ENCODE measurements around the gene NEK2.
"Not testable (repeated sequence)": the region's sequence is repeated elsewhere in the genome, so short reads cannot be mapped to it uniquely, and the experiment has no call there.

The NEK2 gene

DNA sequence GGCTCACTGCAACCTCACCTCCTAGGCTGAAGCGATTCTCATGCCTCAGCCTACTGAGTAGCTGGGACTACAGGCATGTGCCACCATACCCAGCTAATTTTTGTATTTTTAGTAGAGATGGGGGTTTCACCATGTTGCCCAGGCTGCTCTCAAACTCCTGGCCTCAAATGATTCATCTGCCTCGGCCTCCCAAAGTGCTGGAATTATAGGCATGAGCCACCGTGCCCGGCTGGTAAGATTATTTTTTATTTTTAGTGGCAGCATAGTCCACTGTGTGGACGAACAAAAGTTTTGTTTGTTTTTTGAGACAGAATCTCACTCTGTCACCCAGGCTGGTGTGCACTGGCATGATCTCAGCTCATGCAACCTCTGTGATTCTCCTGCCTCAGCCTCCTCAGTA lies 29.8 kb downstream of the NEK2 start:
- H3K27me3 ChIP-seq (ENCODE audit: control insufficient read depth, insufficient read depth, low read length); H3K4me3 ChIP-seq (ENCODE audit: low read length): not testable (repeated sequence)
- peaks cover 35% of the 10 kb centered on the region for H3K4me1 ChIP-seq (ENCODE audit: control insufficient read depth, insufficient read depth, low read length)

DNA sequence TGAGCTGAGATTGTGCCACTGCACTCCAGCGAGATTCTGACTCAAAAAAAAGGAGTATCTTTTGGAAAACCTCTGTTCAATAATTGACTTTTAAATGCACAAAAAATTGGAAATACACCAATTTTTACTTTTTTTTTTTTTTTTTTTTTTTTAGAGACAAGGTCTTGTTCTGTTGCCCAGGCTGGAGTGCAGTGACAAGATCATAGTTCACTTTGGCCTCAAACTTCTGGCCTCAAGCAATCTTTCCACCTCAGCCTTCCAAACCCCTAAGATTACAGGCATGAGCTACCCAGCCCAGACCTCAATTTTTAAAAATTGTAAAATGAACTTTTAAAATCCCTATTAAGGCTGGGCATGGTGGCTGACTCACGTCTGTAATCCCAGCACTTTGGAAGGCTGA lies 30.8 kb downstream of the NEK2 start:
- H3K4me1 ChIP-seq (ENCODE audit: control insufficient read depth, insufficient read depth, low read length) = peaks cover 42% of the 10 kb centered on the region
- H3K27me3 ChIP-seq (ENCODE audit: control insufficient read depth, insufficient read depth, low read length) = no peaks in the 10 kb centered on the region
- H3K9ac ChIP-seq (ENCODE audit: low read length) = no peak overlapping the region
- no peak overlapping the region for H3K4me3 ChIP-seq (ENCODE audit: low read length)
- no peaks in the 10 kb centered on the region for H3K9me3 ChIP-seq (ENCODE audit: control insufficient read depth, low read length)
- no peaks in the 10 kb centered on the region for H3K36me3 ChIP-seq (ENCODE audit: control insufficient read depth, insufficient read depth, low read length)

More for the DNA sequence above, 29.8 kb downstream of the NEK2 start:
- H3K9ac ChIP-seq (ENCODE audit: low read length); H3K9me3 ChIP-seq (ENCODE audit: control insufficient read depth, low read length); H3K36me3 ChIP-seq (ENCODE audit: control insufficient read depth, insufficient read depth, low read length): not testable (repeated sequence)

DNA sequence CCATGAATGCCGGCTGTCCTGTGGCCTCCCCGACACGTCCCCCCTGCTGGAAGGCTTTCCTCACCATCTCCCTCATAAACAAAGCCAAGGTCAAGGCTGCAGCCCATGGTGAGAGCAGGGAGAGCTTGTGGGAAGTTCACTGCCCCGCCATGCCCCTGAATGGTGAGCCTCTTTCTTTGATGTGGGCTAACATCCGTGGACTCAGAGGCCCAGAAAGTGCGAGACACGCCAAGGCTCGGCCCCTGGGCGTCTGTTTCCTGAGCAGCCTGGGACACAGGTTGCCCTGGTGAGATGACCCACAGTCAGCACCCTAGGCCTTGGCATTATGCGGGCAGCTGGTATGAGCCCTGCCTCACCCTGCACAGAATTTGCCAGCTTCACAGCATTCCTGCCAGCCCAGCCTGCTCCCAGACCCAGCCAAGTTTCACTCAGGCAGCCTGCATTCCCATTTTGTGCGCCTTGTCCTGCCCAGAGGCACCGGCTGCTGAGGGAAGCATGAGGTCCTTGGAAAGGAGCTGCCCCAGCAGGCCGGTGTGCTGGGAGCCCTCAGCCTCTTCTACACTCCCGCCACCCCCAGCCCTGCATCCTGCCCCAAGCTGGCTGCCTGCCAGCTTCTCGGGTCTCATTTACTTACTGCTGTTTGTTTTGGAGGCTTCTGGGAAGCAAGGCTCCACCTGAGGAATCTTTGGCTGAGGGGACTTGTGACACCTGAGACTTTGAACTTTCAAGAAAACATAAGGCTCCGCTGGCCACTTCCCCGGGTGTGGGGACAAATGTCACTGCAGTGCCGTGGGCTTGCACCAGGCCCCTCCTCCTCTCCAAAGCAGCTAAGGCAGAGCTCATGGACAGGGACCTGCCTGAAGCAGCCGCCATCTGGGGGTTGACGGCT lies 31.9 kb downstream of the NEK2 start:
- Histone ChIP-seq H3K4me3 (ENCODE audit: low read length) (no peak overlapping the region), H3K36me3 (ENCODE audit: control insufficient read depth, insufficient read depth, low read length) (no peaks in the 10 kb centered on the region), H3K9ac (ENCODE audit: low read length) (no peak overlapping the region), H3K9me3 (ENCODE audit: control insufficient read depth, low read length) (no peaks in the 10 kb centered on the region), H3K4me1 (ENCODE audit: control insufficient read depth, insufficient read depth, low read length) (peaks cover 34% of the 10 kb centered on the region), H3K27me3 (ENCODE audit: control insufficient read depth, insufficient read depth, low read length) (no peaks in the 10 kb centered on the region)

DNA sequence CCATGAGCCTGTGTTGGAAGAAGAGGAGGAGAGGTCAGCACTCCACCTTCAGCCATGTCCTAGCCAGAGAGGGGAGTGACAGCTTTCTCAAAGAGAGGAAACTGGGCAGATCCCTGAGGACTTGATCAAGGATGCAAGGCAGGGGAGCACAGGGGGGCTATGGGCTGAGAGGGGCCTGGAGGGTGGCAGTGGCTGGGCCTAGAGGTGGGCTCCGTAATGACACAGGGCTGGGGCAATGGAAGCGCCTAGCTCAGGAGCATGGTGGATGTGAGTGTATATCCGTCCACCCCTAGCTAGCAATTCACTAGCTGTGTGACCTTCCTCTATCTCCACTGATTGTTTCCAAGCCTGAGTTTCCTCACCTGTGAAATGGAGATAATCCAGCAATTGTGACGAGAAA lies 32.6 kb downstream of the NEK2 start:
- H3K4me1 ChIP-seq (ENCODE audit: control insufficient read depth, insufficient read depth, low read length) = peaks cover 27% of the 10 kb centered on the region
- H3K36me3 ChIP-seq (ENCODE audit: control insufficient read depth, insufficient read depth, low read length) = no peaks in the 10 kb centered on the region
- no peaks in the 10 kb centered on the region for H3K9me3 ChIP-seq (ENCODE audit: control insufficient read depth, low read length)
- no peak overlapping the region for H3K9ac ChIP-seq (ENCODE audit: low read length)
- H3K4me3 ChIP-seq (ENCODE audit: low read length) = no peak overlapping the region
- H3K27me3 ChIP-seq (ENCODE audit: control insufficient read depth, insufficient read depth, low read length) = no peaks in the 10 kb centered on the region

DNA sequence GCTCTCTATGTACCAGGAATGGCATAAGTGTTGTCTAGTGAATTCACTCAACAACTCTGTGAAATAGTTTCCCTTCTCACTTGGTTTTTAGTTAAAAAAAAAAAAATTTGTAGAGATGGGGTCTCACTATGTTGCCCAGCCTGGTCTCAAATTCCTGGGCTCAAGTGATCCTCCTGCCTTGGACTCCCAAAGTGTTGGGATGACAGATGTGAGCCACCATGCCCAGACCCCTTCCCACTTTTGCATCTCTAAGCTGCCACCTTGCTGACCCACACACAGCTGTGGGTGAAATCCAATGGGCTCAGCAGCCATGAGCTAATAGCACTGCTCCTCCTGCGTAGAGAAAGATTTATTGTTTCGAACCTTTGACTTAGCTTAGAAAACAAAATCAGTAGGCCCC lies 33.5 kb downstream of the NEK2 start:
- Histone ChIP-seq H3K4me3 (ENCODE audit: low read length) (no peak overlapping the region), H3K9me3 (ENCODE audit: control insufficient read depth, low read length) (no peaks in the 10 kb centered on the region), H3K27me3 (ENCODE audit: control insufficient read depth, insufficient read depth, low read length) (no peaks in the 10 kb centered on the region), H3K36me3 (ENCODE audit: control insufficient read depth, insufficient read depth, low read length) (no peaks in the 10 kb centered on the region), H3K4me1 (ENCODE audit: control insufficient read depth, insufficient read depth, low read length) (peaks cover 23% of the 10 kb centered on the region), H3K9ac (ENCODE audit: low read length) (no peak overlapping the region)

DNA sequence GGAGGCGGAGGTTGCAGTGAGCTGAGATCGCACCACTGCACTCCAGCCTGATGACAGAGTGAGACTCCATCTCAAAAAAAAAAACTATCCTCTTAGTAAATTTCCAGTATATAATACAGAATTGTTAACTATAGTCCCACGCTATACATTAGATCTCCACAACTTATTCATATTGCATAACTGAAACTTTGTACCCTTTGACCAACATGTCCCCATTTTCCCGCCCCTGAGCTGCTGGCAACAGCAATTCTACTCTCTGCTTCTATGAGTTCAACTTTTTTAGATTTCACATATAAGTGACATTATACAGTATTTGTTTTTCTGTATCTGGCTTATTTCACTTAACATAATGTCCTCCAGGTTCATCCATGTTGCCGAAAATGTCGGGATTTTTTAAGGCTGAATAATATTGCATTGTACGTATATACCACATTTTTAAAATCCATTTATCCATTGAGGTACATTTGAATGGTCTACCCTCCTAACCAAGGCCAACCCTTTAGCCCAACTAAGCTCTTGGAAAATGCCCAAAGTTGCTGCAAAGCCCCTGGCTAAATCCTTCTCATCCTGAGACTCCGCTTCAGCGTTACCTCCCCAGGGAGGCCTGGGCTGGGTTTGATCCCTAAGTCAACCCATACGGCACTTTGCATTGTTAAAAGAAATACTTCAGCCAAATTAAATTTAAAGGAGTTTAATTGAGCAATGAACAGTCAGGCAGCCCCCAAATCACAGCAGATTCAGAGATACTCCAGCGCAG lies 34.2 kb downstream of the NEK2 start:
- Histone ChIP-seq H3K9ac (ENCODE audit: low read length) (no peak overlapping the region), H3K27me3 (ENCODE audit: control insufficient read depth, insufficient read depth, low read length) (no peaks in the 10 kb centered on the region), H3K36me3 (ENCODE audit: control insufficient read depth, insufficient read depth, low read length) (no peaks in the 10 kb centered on the region), H3K4me3 (ENCODE audit: low read length) (no peak overlapping the region), H3K4me1 (ENCODE audit: control insufficient read depth, insufficient read depth, low read length) (peaks cover 23% of the 10 kb centered on the region), H3K9me3 (ENCODE audit: control insufficient read depth, low read length) (no peaks in the 10 kb centered on the region)

DNA sequence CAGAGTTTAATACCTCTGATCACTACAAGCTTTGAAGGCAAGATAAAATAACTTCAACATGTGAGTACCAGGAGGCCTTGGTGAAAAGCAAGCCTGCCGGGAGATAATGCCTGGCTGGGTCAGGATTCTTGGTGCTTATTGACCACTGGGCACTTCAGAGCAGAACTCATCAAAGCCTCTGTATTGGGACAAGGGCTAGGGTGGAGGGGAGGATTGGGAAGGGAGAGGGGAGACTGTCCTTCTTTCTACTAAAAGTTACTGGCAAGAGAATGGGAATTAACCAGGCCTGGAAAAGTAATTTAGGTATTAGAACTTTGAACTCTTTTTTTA lies 35.2 kb downstream of the NEK2 start:
- Histone ChIP-seq H3K36me3 (ENCODE audit: control insufficient read depth, insufficient read depth, low read length) (no peaks in the 10 kb centered on the region), H3K27me3 (ENCODE audit: control insufficient read depth, insufficient read depth, low read length) (no peaks in the 10 kb centered on the region), H3K9ac (ENCODE audit: low read length) (no peak overlapping the region), H3K4me3 (ENCODE audit: low read length) (no peak overlapping the region), H3K4me1 (ENCODE audit: control insufficient read depth, insufficient read depth, low read length) (peaks cover 23% of the 10 kb centered on the region), H3K9me3 (ENCODE audit: control insufficient read depth, low read length) (no peaks in the 10 kb centered on the region)

DNA sequence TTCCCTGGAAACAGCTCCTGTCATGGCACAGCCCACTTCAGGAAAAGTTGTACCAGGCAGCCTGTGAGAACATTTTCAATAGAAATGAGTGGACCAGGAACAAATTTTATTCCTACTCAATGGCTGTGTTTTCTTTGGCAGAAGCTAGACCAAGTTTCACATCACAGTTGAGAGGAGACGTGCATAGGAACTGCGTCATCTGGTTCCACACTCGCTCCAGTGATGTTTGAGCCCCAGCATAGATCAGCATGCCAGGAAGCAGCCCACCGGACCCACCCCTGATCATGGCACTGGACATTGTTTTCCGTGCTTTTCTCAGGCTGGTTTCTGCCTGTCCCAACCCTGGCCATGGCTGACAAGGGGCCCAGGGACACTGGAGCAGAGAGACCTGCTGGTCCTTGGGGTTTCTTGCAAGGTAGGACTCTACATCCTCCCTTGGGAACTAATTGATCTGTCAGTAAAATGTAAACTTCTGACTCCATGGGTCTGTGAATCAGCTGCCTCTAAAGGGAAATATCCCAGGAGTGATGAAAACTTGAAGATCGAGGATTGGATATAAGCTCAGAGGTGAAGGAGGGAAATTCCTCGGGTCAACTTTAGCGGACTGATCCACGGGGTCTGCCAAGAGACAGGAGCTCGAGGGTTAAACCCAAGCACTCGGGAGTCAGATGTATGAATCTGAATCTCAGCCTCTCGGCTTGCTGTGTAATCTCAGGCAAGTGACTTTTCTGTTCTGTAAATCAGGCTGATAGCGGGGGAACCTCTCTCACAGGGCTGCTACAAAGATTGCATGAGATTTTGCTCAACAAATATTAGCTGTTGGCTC lies 35.7 kb downstream of the NEK2 start:
- no peaks in the 10 kb centered on the region for H3K9me3 ChIP-seq (ENCODE audit: control insufficient read depth, low read length)

DNA sequence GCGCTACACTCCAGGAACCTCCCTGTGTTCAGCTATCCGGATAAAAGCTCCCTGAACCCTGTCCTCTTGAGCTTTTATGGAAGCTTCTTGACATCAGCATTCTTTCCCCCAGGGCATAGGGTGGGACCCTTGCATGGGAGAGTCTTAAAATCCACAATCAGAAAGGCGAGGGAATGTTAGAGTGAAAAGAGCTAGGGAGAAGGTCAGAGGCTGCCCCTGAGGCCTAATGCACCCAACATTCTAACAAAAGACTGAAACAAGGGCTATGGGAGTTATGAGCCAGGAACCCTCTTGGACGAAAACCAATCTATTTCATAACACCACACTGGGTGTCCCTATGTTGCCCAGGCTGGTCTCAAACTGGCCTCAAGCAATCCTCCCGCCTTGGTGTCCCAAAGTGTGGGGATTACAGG lies 36.7 kb downstream of the NEK2 start:
- H3K4me3 ChIP-seq (ENCODE audit: low read length) = no peak overlapping the region

More for the DNA sequence above, 35.7 kb downstream of the NEK2 start:
- peaks cover 23% of the 10 kb centered on the region for H3K4me1 ChIP-seq (ENCODE audit: control insufficient read depth, insufficient read depth, low read length)
- H3K36me3 ChIP-seq (ENCODE audit: control insufficient read depth, insufficient read depth, low read length) = no peaks in the 10 kb centered on the region
- H3K4me3 ChIP-seq (ENCODE audit: low read length) = no peak overlapping the region
- no peaks in the 10 kb centered on the region for H3K27me3 ChIP-seq (ENCODE audit: control insufficient read depth, insufficient read depth, low read length)
- H3K9ac ChIP-seq (ENCODE audit: low read length) = no peak overlapping the region

DNA sequence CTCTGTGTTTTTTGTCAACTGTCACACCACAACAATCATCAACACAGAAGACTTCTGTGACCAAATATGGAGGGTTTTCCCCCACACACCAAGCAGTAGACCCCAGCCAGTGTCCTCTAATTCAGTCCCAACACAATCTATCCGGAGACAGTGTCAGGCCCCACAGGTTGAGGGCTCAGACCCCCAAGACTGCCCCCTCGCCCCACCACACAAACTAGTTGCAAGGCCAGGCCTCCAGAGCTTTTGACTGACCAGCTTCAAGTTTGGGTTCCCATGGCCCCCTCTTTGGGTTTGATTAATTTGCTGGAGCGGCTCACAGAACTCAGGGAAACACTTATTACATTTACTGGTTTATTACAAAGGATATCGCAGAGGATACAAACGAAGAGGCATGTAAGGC lies 37.2 kb downstream of the NEK2 start:
- Histone ChIP-seq H3K9me3 (ENCODE audit: control insufficient read depth, low read length) (no peaks in the 10 kb centered on the region), H3K9ac (ENCODE audit: low read length) (no peak overlapping the region), H3K27me3 (ENCODE audit: control insufficient read depth, insufficient read depth, low read length) (no peaks in the 10 kb centered on the region), H3K4me1 (ENCODE audit: control insufficient read depth, insufficient read depth, low read length) (peaks cover 16% of the 10 kb centered on the region), H3K4me3 (ENCODE audit: low read length) (no peak overlapping the region), H3K36me3 (ENCODE audit: control insufficient read depth, insufficient read depth, low read length) (no peaks in the 10 kb centered on the region)

More for the DNA sequence above, 36.7 kb downstream of the NEK2 start:
- Histone ChIP-seq H3K9me3 (ENCODE audit: control insufficient read depth, low read length) (no peaks in the 10 kb centered on the region), H3K27me3 (ENCODE audit: control insufficient read depth, insufficient read depth, low read length) (no peaks in the 10 kb centered on the region), H3K9ac (ENCODE audit: low read length) (no peak overlapping the region), H3K4me1 (ENCODE audit: control insufficient read depth, insufficient read depth, low read length) (peaks cover 19% of the 10 kb centered on the region), H3K36me3 (ENCODE audit: control insufficient read depth, insufficient read depth, low read length) (no peaks in the 10 kb centered on the region)

DNA sequence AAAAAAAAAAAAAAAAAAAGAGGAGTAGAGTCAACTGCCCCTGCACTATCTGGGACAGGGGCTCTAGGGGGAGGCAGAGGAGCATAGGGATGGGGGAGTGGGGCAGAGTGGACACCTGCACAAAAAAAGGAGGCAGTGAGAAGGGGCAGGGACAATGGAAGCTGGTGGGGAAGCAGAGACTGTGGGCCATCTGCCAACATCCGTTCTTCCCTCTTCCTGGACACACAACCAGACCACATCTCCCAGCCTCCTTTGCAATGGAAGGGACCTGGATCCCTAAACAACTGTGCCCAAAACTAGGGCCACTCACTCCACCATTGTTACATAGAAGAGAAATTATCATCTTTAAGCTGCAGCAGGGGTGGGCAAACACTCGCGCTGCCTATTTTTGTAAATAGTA lies 38.4 kb downstream of the NEK2 start:
- no peaks in the 10 kb centered on the region for H3K36me3 ChIP-seq (ENCODE audit: control insufficient read depth, insufficient read depth, low read length)
- peaks cover 16% of the 10 kb centered on the region for H3K4me1 ChIP-seq (ENCODE audit: control insufficient read depth, insufficient read depth, low read length)
- no peak overlapping the region for H3K4me3 ChIP-seq (ENCODE audit: low read length)
- no peak overlapping the region for H3K9ac ChIP-seq (ENCODE audit: low read length)
- H3K9me3 ChIP-seq (ENCODE audit: control insufficient read depth, low read length) = no peaks in the 10 kb centered on the region
- no peaks in the 10 kb centered on the region for H3K27me3 ChIP-seq (ENCODE audit: control insufficient read depth, insufficient read depth, low read length)

DNA sequence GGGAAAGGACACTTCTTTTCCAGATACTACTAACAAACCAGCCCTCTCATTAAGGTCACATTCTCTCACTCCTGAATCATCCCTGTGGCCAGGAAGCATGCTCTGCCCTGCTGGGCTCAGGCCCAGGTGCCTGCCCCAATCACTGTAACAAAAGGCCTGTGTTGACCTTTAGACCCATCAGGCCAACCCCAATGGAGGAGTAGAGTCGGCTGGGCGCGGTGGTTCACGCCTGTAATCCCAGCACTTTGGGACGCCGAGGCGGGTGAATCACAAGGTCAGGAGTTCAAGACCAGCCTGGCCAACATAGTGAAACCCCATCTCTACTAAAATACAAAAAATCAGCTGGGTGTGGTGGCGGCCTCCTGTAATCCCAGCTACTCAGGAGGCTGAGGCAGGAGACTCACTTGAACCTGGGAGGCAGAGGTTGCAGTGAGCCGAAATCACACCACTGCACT lies 38.8 kb downstream of the NEK2 start:
- not testable (repeated sequence) for H3K4me3 ChIP-seq (ENCODE audit: low read length); H3K9ac ChIP-seq (ENCODE audit: low read length); H3K27me3 ChIP-seq (ENCODE audit: control insufficient read depth, insufficient read depth, low read length); H3K36me3 ChIP-seq (ENCODE audit: control insufficient read depth, insufficient read depth, low read length); H3K9me3 ChIP-seq (ENCODE audit: control insufficient read depth, low read length)
- peaks cover 16% of the 10 kb centered on the region for H3K4me1 ChIP-seq (ENCODE audit: control insufficient read depth, insufficient read depth, low read length)
